Sigmoid colon (tissue), 4 donors: ENCODE measurements around the gene KCNJ12.
"Not testable (repeated sequence)": the region's sequence is repeated elsewhere in the genome, so short reads cannot be mapped to it uniquely, and the experiment has no call there.

Experiments
- CTCF ChIP-seq, 4 experiments: fragments of 450-650 bp in 3 of 4; fragments of 200-600 bp in 1 of 4; IDR thresholded peaks; one replicate each; pipeline ENCODE4 v1.5.1; 2016 to 2019; ENCODE audit warnings: antibody characterized with exemption in 4 of 4, mild to moderate bottlenecking in 3 of 4, moderate library complexity in 2 of 4
- POLR2A ChIP-seq, 2 donors: fragments of 450-650 bp; IDR thresholded peaks; one replicate each; pipeline ENCODE4 v1.6.1; 2016; ENCODE audit warnings: antibody characterized with exemption in 2 of 2, mild to moderate bottlenecking in 2 of 2, moderate library complexity in 2 of 2
- POLR2AphosphoS5 ChIP-seq, 4 donors: sonication (generic); formaldehyde crosslinking; IDR thresholded peaks; one replicate each; pipeline ENCODE4 v1.6.1; 2017; ENCODE audit warnings: antibody characterized with exemption in 4 of 4

DNA sequence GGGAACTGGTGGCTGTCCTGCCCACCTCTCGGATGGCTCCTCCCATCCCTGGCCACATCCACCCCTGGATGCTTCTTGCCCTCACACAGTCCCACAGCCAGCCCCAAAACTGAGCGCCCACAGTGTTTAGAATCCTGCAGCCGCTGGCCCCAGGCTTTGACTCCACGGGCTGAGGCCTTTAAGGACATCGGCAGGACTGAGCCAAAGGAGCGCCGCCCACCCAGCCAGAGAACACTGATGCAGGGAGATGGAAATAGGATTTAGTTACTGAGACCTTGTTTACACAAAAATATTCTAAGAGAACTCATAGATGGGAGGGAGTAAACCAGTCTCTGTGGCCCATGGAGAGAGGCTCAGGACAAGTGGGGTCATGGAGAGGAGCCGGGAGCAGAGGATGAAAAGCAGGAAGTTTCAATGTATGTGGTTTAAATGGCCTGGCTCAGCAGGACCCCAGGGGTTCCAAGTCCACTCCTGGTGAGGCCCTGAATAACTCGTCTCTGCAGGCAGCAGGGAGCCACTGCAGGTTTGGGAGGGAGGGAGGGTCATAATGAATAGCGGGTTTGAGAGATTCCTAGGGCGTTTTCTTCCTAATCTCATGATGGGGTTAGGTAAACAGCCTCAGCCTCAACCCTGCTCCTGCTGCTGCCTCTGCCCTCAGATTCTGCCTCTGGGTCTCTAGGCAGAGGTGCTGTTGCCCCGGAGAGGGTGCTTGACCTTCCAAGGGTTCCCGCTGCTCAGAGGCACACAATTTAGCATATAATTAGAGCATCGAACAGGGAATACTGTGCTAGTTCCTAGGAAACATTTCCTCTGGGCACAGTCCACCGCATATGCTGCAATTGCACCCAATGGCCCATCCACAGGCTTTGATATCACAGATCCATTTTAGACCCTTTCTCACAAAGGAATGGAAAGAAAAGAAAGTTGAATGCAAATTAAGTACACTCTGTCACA, 61.0 kb downstream of the KCNJ12 start:
- TF ChIP-seq CTCF, POLR2A, POLR2AphosphoS5 (IDR thresholded peaks at IDR 0.05): not testable (repeated sequence)
